Natural killer cell treated with Interleukin-12 subunit alpha and Interleukin-12 subunit beta and Interleukin-15 and Interleukin-18, amount 100 ng/mL, for 72 hours (primary cell): ENCODE results near the gene SLC16A3. TPM values are rescaled to one million over a fixed set of nuclear protein-coding genes. Genes with fewer than 3 reads are reported as not detected.

Experiments used
- ATAC-seq, 2 donors: fragments of 150-1000 bp; cut with Tn5 transposase in 1 of 2; sonication (Bioruptor Pico), chemical (Tn5 transposase) in 1 of 2; 2 replicates each; pipeline ENCODE4 v1.10.0; 2021
- DNase-seq: peaks from one replicate; pipeline ENCODE4 v3.0.0; 2022; ENCODE audit warnings: low spot score
- H3K27ac Mint-ChIP-seq, 2 donors: 1 replicate in 1 of 2; 2 replicates in 1 of 2; pipeline ENCODE4 v1.8.0; 2022; ENCODE audit warnings: mixed read lengths in 2 of 2, mild to moderate bottlenecking in 1 of 2, moderate library complexity in 1 of 2
- H3K27me3 Mint-ChIP-seq, 2 donors: 1 replicate in 1 of 2; 2 replicates in 1 of 2; pipeline ENCODE4 v1.8.0; 2022; ENCODE audit warnings: mixed read lengths in 2 of 2
- H3K36me3 Mint-ChIP-seq: one replicate; pipeline ENCODE4 v1.8.0; 2022; ENCODE audit warnings: mixed read lengths
- H3K4me1 Mint-ChIP-seq, 2 donors: 1 replicate in 1 of 2; 2 replicates in 1 of 2; pipeline ENCODE4 v1.8.0; 2022; ENCODE audit warnings: low read depth in 2 of 2, mixed read lengths in 2 of 2, mild to moderate bottlenecking in 1 of 2
- H3K4me3 Mint-ChIP-seq: one replicate; pipeline ENCODE4 v1.8.0; 2022; ENCODE audit warnings: mixed read lengths
- H3K9me3 Mint-ChIP-seq: 2 replicates; pipeline ENCODE4 v1.8.0; 2022; ENCODE audit warnings: mixed read lengths
- total RNA-seq, 2 donors: library from RNA; stranded (reverse); gene quantifications; one replicate each; pipeline ENCODE4 v1.2.3, GENCODE V29; 2022

SLC16A3 gene
- total RNA-seq, 2 donors from 2014 or later = 241 to 534 TPM

- Mint-ChIP-seq H3K27ac (no peak overlapping the region), H3K9me3 (no peaks in the 10 kb centered on the region), H3K27me3 (no peaks in the 10 kb centered on the region), H3K36me3 (no peaks in the 10 kb centered on the region), H3K4me1 (peaks cover 9 to 14% of the 10 kb centered on the region in 2 donors), H3K4me3 (no peak overlapping the region)
- ATAC-seq (no peak), DNase-seq (no peak)
Measured at GRCh38 chr17:82232876-82233785, 4.3 kb downstream of the SLC16A3 start.

- no peaks in the 10 kb centered on the region for H3K27me3 Mint-ChIP-seq
- H3K4me3 Mint-ChIP-seq = no peak overlapping the region
- DNase-seq (no peak), ATAC-seq (no peak)
- H3K4me1 Mint-ChIP-seq = peaks cover 9 to 18% of the 10 kb centered on the region in 2 donors
- no peaks in the 10 kb centered on the region for H3K9me3 Mint-ChIP-seq
- H3K36me3 Mint-ChIP-seq = no peaks in the 10 kb centered on the region
- H3K27ac Mint-ChIP-seq = no peak overlapping the region
Measured at GRCh38 chr17:82234211-82235055, 5.6 kb downstream of the SLC16A3 start.

GRCh38 chr17:82235056-82235774 lies 6.4 kb downstream of the SLC16A3 start:
- H3K36me3 Mint-ChIP-seq = no peaks in the 10 kb centered on the region
- H3K27me3 Mint-ChIP-seq = no peaks in the 10 kb centered on the region

GRCh38 chr17:82235775-82236141 lies 6.9 kb downstream of the SLC16A3 start:
- no peak overlapping the region for H3K27ac Mint-ChIP-seq
- DNase-seq (no peak), ATAC-seq (no peak)
- peaks cover 5 to 22% of the 10 kb centered on the region in 2 donors for H3K4me1 Mint-ChIP-seq
- no peak overlapping the region for H3K4me3 Mint-ChIP-seq
- H3K36me3 Mint-ChIP-seq = no peaks in the 10 kb centered on the region
- H3K9me3 Mint-ChIP-seq = no peaks in the 10 kb centered on the region
- no peaks in the 10 kb centered on the region for H3K27me3 Mint-ChIP-seq

More at GRCh38 chr17:82235056-82235774, 6.4 kb downstream of the SLC16A3 start:
- DNase-seq = no peak
- no peaks in the 10 kb centered on the region for H3K9me3 Mint-ChIP-seq
- ATAC-seq = no peak
- H3K4me1 Mint-ChIP-seq = peaks cover 5 to 18% of the 10 kb centered on the region in 2 donors
- no peak overlapping the region for H3K4me3 Mint-ChIP-seq
- H3K27ac Mint-ChIP-seq = no peak overlapping the region

GRCh38 chr17:82236142-82236971 lies 7.5 kb downstream of the SLC16A3 start:
- no peak overlapping the region for H3K27ac Mint-ChIP-seq
- peaks cover 5 to 23% of the 10 kb centered on the region in 2 donors for H3K4me1 Mint-ChIP-seq

GRCh38 chr17:82237083-82237745 lies 8.4 kb downstream of the SLC16A3 start:
- Mint-ChIP-seq H3K36me3 (no peaks in the 10 kb centered on the region), H3K4me1 (peaks cover 6 to 29% of the 10 kb centered on the region in 2 donors), H3K27me3 (no peaks in the 10 kb centered on the region), H3K27ac (no peak overlapping the region), H3K9me3 (no peaks in the 10 kb centered on the region), H3K4me3 (peak overlapping the region; percentile 12)
- DNase-seq (no peak), ATAC-seq (no peak)

More at GRCh38 chr17:82236142-82236971, 7.5 kb downstream of the SLC16A3 start:
- no peaks in the 10 kb centered on the region for H3K36me3 Mint-ChIP-seq
- H3K27me3 Mint-ChIP-seq = no peaks in the 10 kb centered on the region
- no peaks in the 10 kb centered on the region for H3K9me3 Mint-ChIP-seq
- DNase-seq = no peak
- ATAC-seq = no peak
- no peak overlapping the region for H3K4me3 Mint-ChIP-seq

GRCh38 chr17:82237746-82238471 lies 9.1 kb downstream of the SLC16A3 start:
- Mint-ChIP-seq H3K9me3 (no peaks in the 10 kb centered on the region), H3K36me3 (no peaks in the 10 kb centered on the region), H3K4me3 (peak overlapping the region; percentile 12), H3K27me3 (no peaks in the 10 kb centered on the region), H3K27ac (peak overlapping the region; percentile 55 to 84), H3K4me1 (peaks cover 11 to 34% of the 10 kb centered on the region in 2 donors)
- ATAC-seq (no peak), DNase-seq (no peak)

- ATAC-seq (peak in 1 of 2 donors; percentile 62), DNase-seq (no peak)
- Mint-ChIP-seq H3K27ac (peak overlapping the region; percentile 55 to 84), H3K36me3 (no peaks in the 10 kb centered on the region), H3K4me1 (peaks cover 11 to 33% of the 10 kb centered on the region in 2 donors), H3K9me3 (no peaks in the 10 kb centered on the region), H3K4me3 (peak overlapping the region; percentile 39), H3K27me3 (no peaks in the 10 kb centered on the region)
Measured at GRCh38 chr17:82238472-82239201, 9.8 kb downstream of the SLC16A3 start.

- Mint-ChIP-seq H3K36me3 (peaks cover 7% of the 10 kb centered on the region), H3K27ac (peak overlapping the region in 1 of 2 donors; percentile 75), H3K27me3 (no peaks in the 10 kb centered on the region), H3K4me1 (peaks cover 18 to 40% of the 10 kb centered on the region in 2 donors), H3K4me3 (no peak overlapping the region), H3K9me3 (no peaks in the 10 kb centered on the region)
- ATAC-seq = no peak
- DNase-seq = no peak
Measured at GRCh38 chr17:82239401-82239925, 10.6 kb downstream of the SLC16A3 start.

GRCh38 chr17:82239926-82240505 lies 11.2 kb downstream of the SLC16A3 start:
- Mint-ChIP-seq H3K36me3 (peaks cover 12% of the 10 kb centered on the region), H3K4me1 (peaks cover 22 to 46% of the 10 kb centered on the region in 2 donors), H3K9me3 (no peaks in the 10 kb centered on the region), H3K4me3 (no peak overlapping the region), H3K27me3 (no peaks in the 10 kb centered on the region), H3K27ac (peak overlapping the region; percentile 63 to 75)
- no peak for DNase-seq
- no peak for ATAC-seq
